22Rv1 (cell line): Measurements from ENCODE around the gene F10.

Experiments
- CTCF ChIP-seq: fragments of 450-650 bp; IDR thresholded peaks from 2 replicates; pipeline ENCODE4 v1.5.1; 2017; ENCODE audit warnings: mild to moderate bottlenecking
- ZFX ChIP-seq: fragments of 450-650 bp; IDR thresholded peaks from 2 replicates; pipeline ENCODE4 v1.6.1; 2017; ENCODE audit warnings: antibody characterized with exemption, borderline replicate concordance

- TF ChIP-seq CTCF (no peak), ZFX (no peak)
Observed at GRCh38 chr13:113166266-113166665, 43.7 kb downstream of the F10 start.
